Stomach smooth muscle (tissue), 2 donors: ENCODE data around the gene SYT17.

ENCODE experiments used
- H3K27ac ChIP-seq: one replicate; pipeline ENCODE4 v1.7.0; 2013; ENCODE audit warnings: mild to moderate bottlenecking, low read length, inconsistent platforms
- H3K27me3 ChIP-seq, 2 donors: one replicate each; pipeline ENCODE4 v1.7.0; 2013; ENCODE audit warnings: low read length in 2 of 2; ENCODE audit not compliant: insufficient read depth in 2 of 2, control insufficient read depth in 1 of 2
- H3K36me3 ChIP-seq, 2 donors: one replicate each; pipeline ENCODE4 v1.7.0; 2013; ENCODE audit warnings: low read length in 2 of 2; ENCODE audit not compliant: control insufficient read depth in 2 of 2, insufficient read depth in 2 of 2
- H3K4me1 ChIP-seq: one replicate; pipeline ENCODE4 v1.7.0; 2013; ENCODE audit warnings: low read length; ENCODE audit not compliant: control insufficient read depth, insufficient read depth
- H3K4me3 ChIP-seq, 2 donors: one replicate each; pipeline ENCODE4 v1.7.0; 2013; ENCODE audit warnings: low read length in 2 of 2
- H3K9ac ChIP-seq, 2 donors: one replicate each; pipeline ENCODE4 v1.7.0; 2013; ENCODE audit warnings: low read length in 2 of 2, mild to moderate bottlenecking in 1 of 2
- H3K9me3 ChIP-seq, 2 donors: one replicate each; pipeline ENCODE4 v1.7.0; 2013; ENCODE audit warnings: low read length in 2 of 2; ENCODE audit not compliant: control insufficient read depth in 2 of 2
- donor health status: healthy.
- donor health status: Pancreatic carcinoma.

SYT17 gene

GRCh38 chr16:19130852-19131824 is 36.9 kb upstream of the SYT17 start:
- peak overlapping the region in 1 of 2 donors; percentile 13 for H3K9ac ChIP-seq
- peak overlapping the region; percentile 41 for H3K27ac ChIP-seq
- H3K4me3 ChIP-seq, result peak overlapping the region in 1 of 2 donors; percentile 29
- no peaks in the 10 kb centered on the region for H3K27me3 ChIP-seq
- H3K9me3 ChIP-seq, result no peaks in the 10 kb centered on the region
- no peaks in the 10 kb centered on the region for H3K36me3 ChIP-seq
- peaks cover 13% of the 10 kb centered on the region for H3K4me1 ChIP-seq

DNA sequence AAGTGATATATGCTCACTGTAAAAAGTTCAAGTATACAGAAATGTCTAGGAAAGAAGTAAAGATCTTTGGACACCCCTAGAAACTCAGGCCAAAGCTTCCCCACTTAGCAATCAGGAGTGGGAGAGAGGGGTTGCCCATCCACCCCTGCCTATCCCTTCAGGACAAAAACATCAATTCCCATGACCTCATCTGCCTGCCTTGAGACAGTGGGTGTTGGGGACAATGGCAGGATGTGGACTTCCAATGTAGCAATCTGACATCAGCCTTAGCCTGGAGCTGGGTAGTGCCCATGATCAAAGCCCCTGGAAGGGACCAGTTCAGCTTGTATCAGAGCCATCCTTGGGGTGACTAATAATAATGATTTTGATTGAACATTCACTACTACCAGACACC is 36.2 kb upstream of the SYT17 start:
- no peaks in the 10 kb centered on the region for H3K36me3 ChIP-seq
- peaks cover 13% of the 10 kb centered on the region for H3K4me1 ChIP-seq
- H3K27ac ChIP-seq, result peak overlapping the region; percentile 41
- H3K9me3 ChIP-seq, result no peaks in the 10 kb centered on the region
- H3K27me3 ChIP-seq, result no peaks in the 10 kb centered on the region
- no peak overlapping the region for H3K4me3 ChIP-seq
- H3K9ac ChIP-seq, result peak overlapping the region in 1 of 2 donors; percentile 13

DNA sequence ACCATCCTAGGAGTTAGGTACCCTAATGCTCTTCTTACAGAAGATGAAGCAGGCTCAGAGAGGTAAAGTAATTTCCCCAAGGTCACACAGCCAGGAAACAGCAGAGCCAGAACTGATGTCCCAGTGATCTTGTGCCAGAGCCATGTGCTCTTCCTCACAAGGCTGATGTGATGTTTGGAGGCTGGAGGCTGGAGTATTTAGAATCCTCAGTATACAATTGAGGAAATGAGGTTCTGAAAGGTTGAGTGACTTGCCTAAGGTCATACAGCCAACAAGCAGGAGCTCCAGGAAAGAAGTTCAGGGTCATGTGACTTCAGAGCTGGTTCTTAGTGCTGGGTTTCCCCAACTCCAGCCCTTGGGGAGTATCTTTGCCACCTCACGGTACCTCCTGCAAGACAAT is 35.8 kb upstream of the SYT17 start:
- Histone ChIP-seq H3K9me3 (no peaks in the 10 kb centered on the region), H3K9ac (no peak overlapping the region), H3K4me1 (peaks cover 13% of the 10 kb centered on the region), H3K27me3 (no peaks in the 10 kb centered on the region), H3K27ac (peak overlapping the region; percentile 6), H3K36me3 (no peaks in the 10 kb centered on the region), H3K4me3 (no peak overlapping the region)

DNA sequence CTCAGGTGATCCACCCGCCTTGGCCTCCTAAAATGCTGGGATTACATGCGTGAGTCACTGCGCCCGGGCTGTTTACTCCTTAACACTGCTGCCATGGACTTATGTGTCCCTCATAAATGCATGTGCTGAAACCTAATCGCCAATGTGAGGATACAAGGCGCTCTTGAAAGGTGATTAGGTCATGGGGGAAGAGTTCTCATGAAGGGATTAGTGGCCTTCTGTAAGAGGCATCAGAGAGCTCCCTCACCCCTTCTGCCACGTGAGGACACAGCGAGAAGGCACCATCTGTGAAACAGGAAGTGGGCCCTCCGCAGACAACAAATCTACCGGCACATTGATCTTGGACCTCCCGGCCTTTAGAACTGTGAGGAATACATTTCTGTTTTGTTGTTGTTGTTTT is 35.1 kb upstream of the SYT17 start:
- Histone ChIP-seq H3K4me1 (peaks cover 13% of the 10 kb centered on the region), H3K4me3 (no peak overlapping the region), H3K36me3 (no peaks in the 10 kb centered on the region), H3K27me3 (no peaks in the 10 kb centered on the region), H3K9ac (no peak overlapping the region), H3K9me3 (no peaks in the 10 kb centered on the region), H3K27ac (no peak overlapping the region)

GRCh38 chr16:19133600-19133999 is 34.4 kb upstream of the SYT17 start:
- no peaks in the 10 kb centered on the region for H3K27me3 ChIP-seq
- H3K27ac ChIP-seq, result no peak overlapping the region
- H3K9me3 ChIP-seq, result no peaks in the 10 kb centered on the region
- H3K9ac ChIP-seq, result no peak overlapping the region
- no peak overlapping the region for H3K4me3 ChIP-seq
- H3K4me1 ChIP-seq, result peaks cover 13% of the 10 kb centered on the region
- no peaks in the 10 kb centered on the region for H3K36me3 ChIP-seq

- peaks cover 0 to 3% of the 10 kb centered on the region in 2 donors for H3K27me3 ChIP-seq
- no peak overlapping the region for H3K9ac ChIP-seq
- H3K9me3 ChIP-seq, result no peaks in the 10 kb centered on the region
- no peak overlapping the region for H3K4me3 ChIP-seq
- H3K4me1 ChIP-seq, result peaks cover 13% of the 10 kb centered on the region
- no peak overlapping the region for H3K27ac ChIP-seq
- no peaks in the 10 kb centered on the region for H3K36me3 ChIP-seq
Measured at GRCh38 chr16:19135201-19135842, 32.7 kb upstream of the SYT17 start.

- H3K27ac ChIP-seq, result no peak overlapping the region
- H3K36me3 ChIP-seq, result no peaks in the 10 kb centered on the region
- H3K4me1 ChIP-seq, result peaks cover 11% of the 10 kb centered on the region
- H3K27me3 ChIP-seq, result peaks cover 0 to 3% of the 10 kb centered on the region in 2 donors
- no peak overlapping the region for H3K9ac ChIP-seq
- no peaks in the 10 kb centered on the region for H3K9me3 ChIP-seq
- H3K4me3 ChIP-seq, result no peak overlapping the region
Measured at GRCh38 chr16:19135896-19136438, 32.1 kb upstream of the SYT17 start.

DNA sequence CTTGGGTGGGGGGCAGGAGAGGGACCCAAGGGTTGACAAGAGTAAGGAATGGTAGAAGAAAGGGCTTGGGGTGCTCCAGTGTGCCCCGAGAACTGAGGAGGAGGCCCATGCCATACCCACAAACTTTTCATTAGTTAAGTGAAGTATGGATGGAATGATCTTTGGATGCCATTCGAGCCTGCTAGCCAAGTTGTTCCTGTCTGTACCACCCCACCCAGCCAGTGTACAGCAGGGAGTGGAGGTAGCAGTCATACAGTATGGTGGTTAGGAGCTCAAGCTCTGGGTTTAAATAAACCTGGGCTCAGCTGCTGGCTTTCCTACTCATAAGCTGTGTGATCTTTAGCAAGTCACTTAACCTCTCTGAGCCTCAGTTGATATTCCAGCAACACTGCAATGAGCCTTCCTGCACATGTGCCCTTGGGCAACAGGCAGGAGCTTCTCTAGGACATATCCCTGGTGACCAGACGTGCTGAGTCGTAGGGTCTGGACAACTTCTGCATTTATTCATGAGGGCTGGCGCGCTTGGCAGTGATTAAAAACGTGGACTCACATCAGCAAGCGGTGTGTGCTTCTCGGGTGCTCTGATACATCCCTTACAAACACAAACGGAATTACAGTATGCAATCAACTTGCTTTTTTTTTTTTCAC is 31.4 kb upstream of the SYT17 start:
- no peaks in the 10 kb centered on the region for H3K36me3 ChIP-seq
- H3K9ac ChIP-seq, result no peak overlapping the region
- peaks cover 7% of the 10 kb centered on the region for H3K4me1 ChIP-seq
- no peaks in the 10 kb centered on the region for H3K9me3 ChIP-seq
- H3K27me3 ChIP-seq, result peaks cover 0 to 3% of the 10 kb centered on the region in 2 donors
- H3K4me3 ChIP-seq, result no peak overlapping the region
- H3K27ac ChIP-seq, result no peak overlapping the region

DNA sequence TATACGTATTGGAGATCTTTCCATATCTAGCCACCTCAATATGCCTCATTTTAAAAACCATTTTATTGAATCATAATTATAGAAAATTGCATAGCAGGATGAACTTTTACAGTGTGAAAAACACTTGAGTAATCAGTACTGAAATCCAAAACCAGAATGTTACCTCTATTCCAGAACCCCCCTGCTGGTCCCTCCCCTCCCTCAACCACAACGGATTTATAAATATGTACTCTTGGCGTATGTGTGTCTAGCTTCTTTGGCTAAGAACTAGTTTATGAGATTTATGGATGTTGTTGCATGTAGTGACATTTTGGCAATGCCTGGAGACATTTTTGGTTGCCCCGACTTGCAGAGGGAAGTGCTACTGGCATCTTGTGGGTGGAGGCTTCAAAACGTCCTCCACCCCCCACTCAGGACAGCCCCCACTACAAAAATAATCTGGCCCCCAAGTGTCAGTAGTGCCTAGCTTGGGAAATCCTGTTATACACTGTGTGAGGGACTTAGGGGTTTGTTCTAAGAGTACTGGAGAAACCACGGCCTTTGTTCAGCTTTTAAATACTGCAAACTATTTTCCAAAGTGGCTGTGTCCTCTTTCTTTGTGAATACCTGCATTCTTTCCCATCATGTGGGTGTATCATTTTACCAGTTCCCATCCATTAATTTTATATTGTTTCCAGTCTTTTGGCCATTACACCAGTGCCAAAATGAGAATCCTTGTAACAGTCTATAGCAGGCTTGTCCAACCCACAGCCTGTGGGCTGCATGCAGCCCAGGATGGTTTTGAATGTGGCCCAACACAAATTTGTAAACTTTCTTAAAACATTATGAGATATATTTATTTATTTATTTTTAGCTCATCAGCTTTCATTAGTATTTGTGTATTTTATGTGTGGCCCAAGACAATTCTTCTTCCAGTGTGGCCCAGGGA is 30.6 kb upstream of the SYT17 start:
- H3K36me3 ChIP-seq, result no peaks in the 10 kb centered on the region
- H3K4me1 ChIP-seq, result peaks cover 2% of the 10 kb centered on the region
- no peaks in the 10 kb centered on the region for H3K9me3 ChIP-seq
- H3K27me3 ChIP-seq, result peaks cover 0 to 3% of the 10 kb centered on the region in 2 donors
- no peak overlapping the region for H3K4me3 ChIP-seq
- no peak overlapping the region for H3K9ac ChIP-seq
- H3K27ac ChIP-seq, result no peak overlapping the region

- no peak overlapping the region for H3K4me3 ChIP-seq
- peaks cover 2% of the 10 kb centered on the region for H3K4me1 ChIP-seq
- no peaks in the 10 kb centered on the region for H3K36me3 ChIP-seq
- no peak overlapping the region for H3K27ac ChIP-seq
- no peaks in the 10 kb centered on the region for H3K9me3 ChIP-seq
- H3K9ac ChIP-seq, result no peak overlapping the region
- H3K27me3 ChIP-seq, result peaks cover 0 to 3% of the 10 kb centered on the region in 2 donors
Measured at GRCh38 chr16:19138601-19139000, 29.4 kb upstream of the SYT17 start.
